IPS-18c (cell line): ENCODE results near the gene CAPN15.

Experiments
- H3K4me3 ChIP-seq: 2 replicates; pipeline ENCODE4 v1.7.0; 2013; ENCODE audit warnings: low read depth, mild to moderate bottlenecking, low read length, moderate library complexity; ENCODE audit not compliant: insufficient read depth
- H3K9me3 ChIP-seq: one replicate; pipeline ENCODE4 v1.6.1; 2013; ENCODE audit warnings: mild to moderate bottlenecking, low read length, moderate library complexity; ENCODE audit not compliant: control insufficient read depth, insufficient read depth

The CAPN15 gene

DNA sequence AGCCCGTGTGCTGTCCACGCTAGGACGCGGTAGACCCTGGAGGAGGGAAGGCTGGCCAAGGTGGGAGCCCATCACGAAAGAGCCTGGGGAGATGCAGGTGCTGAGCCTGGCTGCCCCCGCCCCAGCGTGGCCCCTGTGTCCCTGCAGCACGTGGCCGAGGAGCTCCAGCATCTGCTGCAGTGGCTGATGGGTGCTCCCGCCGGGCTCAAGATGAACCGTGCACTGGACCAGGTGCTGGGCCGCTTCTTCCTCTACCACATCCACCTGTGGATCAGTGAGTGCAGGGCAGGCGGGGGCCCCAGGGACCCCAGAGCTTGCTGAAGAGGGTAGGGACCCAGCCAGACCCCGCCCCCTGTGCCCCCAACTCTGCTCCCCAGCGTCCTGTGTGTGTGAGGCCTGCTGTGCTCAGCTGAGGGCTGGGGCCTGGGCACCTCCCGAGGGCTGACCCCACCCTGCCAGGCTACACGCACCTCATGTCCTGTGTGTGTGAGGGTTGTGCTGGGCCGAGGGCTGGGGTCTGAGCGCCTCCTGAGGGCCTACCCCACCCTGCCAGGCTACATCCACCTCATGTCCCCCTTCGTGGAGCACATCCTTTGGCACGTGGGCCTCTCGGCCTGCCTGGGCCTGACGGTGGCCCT is 50.8 kb downstream of the CAPN15 start:
- H3K4me3 ChIP-seq, result no peak overlapping the region
- H3K9me3 ChIP-seq, result no peaks in the 10 kb centered on the region

DNA sequence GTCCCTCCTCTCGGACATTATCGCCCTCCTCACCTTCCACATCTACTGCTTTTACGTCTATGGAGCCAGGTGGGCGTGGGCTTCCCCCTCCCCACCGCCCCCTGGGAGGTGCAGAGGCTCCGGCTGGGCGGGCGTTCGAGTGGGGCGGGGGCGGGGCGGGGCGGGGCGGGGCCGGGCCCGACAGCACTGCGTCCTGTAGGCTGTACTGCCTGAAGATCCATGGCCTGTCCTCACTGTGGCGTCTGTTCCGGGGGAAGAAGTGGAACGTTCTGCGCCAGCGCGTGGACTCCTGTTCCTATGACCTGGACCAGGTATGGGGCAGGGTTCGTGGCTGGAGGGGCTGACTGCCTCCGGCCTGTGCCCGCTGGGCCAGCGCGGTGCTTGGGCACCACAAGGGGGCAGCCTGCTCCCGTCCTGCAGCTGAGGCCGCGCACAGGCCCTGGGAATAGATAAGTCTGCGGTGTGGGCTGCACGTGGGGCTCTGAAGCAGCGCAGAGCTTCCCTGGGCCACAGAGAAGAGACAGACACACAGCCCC is 51.4 kb downstream of the CAPN15 start:
- H3K9me3 ChIP-seq, result no peaks in the 10 kb centered on the region
- no peak overlapping the region for H3K4me3 ChIP-seq

DNA sequence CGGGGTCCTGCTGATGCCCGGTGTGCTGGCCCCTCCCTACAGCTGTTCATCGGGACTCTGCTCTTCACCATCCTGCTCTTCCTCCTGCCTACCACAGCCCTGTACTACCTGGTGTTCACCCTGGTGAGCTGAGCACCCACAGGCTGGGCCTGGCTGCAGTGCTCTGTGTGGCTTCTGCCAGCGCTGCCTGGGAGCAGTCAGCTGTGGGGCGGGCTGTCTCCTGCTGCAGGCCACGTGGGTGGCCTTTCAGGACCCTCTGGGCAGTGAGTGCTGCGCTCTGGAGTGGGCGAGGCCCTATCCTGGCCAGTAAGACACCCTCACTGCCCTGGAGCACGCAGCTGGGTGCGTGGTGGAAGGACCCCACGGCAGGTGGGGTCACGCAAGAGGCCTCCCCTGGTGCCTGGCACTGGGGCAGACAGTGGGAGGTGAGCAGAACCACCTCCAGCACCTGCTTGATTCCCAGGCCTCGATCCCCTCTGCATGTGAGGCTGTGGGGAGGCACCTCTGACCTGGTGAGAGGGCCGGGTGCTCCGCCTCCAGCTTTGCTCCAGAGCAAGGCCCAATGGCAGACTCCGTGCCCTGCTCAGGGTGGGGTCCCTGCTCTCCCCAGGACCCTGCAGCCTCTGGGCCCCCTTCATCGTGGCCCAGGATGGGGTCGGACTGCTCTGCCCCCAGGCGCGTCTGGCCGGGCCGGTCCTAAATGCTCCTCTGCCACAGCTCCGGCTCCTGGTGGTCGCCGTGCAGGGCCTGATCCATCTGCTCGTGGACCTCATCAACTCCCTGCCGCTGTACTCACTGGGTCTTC is 52.8 kb downstream of the CAPN15 start:
- no peaks in the 10 kb centered on the region for H3K9me3 ChIP-seq
- no peak overlapping the region for H3K4me3 ChIP-seq

DNA sequence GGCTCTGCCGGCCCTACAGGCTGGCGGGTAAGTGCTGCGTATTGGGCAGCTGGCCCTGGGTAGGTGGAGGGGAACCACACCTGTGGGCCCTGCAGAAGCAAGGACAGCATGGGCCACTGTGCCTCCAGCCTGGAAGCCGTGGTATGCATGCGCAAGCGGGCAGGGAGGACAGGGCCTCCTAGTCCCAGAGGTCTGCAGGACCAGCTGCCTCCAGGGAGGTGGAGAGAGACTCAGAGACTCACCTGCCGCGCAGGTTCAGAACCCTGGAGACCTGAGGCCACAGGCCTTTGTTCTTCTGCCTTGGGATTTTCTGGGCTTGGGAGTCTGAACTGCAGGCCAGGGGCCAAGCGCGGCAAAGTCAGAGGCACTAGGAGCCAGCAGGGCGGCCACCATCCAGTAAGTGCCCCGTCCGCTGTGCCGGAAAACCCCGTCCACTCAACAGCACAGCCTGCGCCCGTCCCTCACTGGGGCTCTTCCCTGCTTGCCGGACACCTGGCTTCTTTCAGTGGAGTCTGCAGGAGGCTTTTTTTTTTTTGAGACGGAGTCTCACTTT is 53.5 kb downstream of the CAPN15 start:
- Histone ChIP-seq H3K4me3 (no peak overlapping the region), H3K9me3 (no peaks in the 10 kb centered on the region)

DNA sequence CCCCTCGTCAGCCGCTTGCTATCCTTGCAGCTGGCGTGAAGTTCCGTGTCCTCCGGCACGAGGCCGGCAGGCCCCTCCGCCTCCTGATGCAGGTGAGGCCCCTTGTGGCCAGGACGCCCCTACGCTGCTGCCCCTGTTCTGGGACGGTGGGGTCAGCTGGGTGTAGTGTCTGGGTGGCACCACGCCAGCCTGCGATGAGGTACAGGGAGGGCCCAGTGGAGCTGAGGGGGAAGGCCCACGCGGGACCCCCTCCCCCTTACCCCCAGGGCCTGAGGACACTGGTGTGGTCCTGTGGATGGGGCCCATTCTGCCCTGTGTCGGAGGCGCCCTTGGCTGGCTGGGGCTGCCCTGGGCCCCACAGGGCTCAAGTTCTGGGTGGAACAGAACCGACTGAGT is 54.7 kb downstream of the CAPN15 start:
- Histone ChIP-seq H3K4me3 (no peak overlapping the region), H3K9me3 (no peaks in the 10 kb centered on the region)

DNA sequence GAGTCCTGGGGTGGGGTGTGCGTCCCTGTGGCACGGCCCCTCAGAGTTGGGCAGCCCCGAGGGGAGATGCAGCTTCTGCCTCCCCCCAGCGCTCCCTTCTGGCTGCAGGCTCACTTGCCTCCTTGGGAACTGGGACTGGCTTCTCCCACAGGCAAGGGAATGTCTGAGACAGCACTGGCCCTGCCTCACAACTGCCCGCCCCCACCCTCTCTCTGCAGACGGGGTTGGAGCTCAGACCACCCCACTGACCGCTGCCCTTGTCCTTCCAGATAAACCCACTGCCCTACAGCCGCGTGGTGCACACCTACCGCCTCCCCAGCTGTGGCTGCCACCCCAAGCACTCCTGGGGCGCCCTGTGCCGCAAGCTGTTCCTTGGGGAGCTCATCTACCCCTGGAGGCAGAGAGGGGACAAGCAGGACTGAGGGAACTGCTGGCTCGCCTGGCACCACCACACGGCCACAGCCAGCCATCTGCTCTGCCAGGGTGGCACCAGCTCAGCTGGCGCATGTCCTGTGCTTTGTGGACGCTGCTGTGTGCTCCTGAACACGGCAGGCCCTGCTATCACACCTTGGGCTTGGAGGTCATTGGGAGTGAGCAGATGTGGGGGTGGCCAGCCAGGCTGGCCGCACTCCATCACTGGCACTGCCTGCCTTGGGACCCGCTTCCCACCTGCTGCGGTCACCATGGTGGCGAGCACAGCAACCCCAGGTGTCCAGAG is 55.3 kb downstream of the CAPN15 start:
- no peak overlapping the region for H3K4me3 ChIP-seq

DNA sequence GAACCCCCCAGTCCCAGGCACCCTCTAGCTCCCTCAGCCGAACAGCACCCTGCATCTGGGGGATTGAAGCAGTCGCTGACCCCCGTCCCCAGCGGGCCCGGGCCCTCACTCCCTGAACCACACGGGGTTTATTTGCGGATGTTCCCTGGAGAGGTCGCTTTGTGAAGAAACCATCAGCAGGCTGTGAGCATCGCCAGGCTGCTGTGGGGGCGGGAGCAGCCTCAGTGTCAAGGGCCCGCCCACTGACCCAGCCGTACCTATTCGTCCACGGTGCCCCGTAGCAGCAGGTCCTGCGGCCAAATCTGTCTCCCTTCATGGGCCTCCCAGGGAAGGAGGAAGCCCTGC is 55.9 kb downstream of the CAPN15 start:
- no peak overlapping the region for H3K4me3 ChIP-seq
- no peaks in the 10 kb centered on the region for H3K9me3 ChIP-seq

More for the DNA sequence above, 55.3 kb downstream of the CAPN15 start:
- H3K9me3 ChIP-seq, result no peaks in the 10 kb centered on the region

DNA sequence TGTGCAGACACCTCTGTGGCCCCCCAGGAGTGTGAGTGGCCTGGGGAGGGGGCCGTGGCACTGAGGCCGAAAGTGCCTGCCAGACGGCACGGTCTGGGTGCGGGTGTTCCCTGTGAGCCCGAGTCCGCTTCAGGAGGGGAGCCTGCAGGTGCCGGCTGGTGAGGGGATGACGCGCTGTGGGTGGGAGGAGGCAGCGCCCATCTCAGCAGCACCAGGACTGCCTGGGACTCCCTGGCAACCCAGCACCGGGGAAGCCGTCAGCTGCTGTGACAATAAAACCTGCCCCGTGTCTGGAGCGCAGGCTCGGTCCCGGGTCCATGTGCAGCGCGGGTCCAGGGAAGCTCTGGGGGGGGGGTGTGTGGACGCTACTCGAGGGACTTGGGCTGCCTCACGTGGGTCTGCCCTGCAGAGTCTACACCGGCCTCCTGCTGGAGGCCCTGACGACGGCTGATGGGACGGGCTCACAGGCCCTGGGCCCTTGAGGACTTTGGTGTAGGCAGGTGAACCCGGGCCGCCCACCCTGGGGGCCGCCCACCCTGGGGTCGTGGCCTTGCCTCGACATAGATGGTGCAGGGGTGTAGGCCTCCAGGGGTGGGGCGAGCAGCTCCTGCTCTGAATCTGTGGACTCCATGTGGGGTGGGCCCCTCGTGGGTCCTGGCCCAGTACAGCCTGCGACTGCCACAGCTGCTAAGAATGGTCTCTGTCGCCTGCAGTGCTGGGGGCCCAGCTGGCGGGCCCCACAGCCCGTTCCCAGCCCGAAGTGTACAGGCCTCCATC is 56.5 kb downstream of the CAPN15 start:
- Histone ChIP-seq H3K4me3 (no peak overlapping the region), H3K9me3 (no peaks in the 10 kb centered on the region)

DNA sequence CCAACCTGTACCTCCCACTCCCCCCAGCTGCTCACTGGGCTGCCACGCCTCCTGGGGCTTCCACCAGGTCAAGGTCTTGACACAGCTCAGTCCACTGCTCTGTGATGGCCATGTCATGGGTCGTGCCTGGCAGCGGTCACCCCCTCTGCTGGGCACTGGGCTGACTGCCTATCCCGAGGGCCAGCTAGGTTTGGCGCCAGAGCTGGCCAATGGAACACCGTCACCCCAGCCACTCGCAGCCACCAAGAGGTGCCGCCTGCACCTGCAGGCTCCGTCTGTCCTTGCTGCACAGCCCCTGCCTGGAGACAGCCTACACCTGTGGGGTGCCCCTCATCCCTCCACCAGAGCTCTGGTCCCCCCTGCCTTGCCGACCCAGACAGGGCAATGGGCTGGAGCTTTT is 57.8 kb downstream of the CAPN15 start:
- H3K9me3 ChIP-seq, result no peaks in the 10 kb centered on the region
- no peak overlapping the region for H3K4me3 ChIP-seq

DNA sequence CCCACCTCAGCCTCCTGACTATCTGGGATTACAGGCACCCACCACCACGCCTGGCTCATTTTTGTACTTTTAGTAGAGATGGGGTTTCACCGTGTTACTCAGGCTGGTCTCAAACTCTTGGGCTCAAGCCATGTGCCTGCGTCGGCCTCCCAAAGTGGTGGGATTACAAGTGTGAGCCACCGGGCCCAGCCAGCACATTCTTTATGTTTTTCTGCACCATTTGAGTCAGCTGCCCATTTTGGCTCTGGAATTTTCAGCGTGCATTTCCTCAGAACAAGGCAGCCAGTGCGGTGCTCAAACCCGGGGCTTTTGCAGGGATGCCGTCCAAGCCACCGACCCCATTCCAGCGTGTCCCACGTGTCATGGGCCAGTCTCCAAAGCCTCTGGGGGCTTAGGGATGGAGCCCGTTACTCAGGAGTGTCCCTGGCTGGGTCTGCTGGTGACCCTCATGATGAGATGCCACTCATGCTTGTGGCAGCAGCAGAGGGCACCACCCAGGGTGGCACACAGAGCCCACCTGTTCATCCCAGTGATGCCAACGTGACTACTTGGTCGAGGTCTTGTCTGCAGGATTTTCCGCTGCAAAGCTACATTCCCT is 58.6 kb downstream of the CAPN15 start:
- Histone ChIP-seq H3K4me3 (no peak overlapping the region), H3K9me3 (no peaks in the 10 kb centered on the region)

DNA sequence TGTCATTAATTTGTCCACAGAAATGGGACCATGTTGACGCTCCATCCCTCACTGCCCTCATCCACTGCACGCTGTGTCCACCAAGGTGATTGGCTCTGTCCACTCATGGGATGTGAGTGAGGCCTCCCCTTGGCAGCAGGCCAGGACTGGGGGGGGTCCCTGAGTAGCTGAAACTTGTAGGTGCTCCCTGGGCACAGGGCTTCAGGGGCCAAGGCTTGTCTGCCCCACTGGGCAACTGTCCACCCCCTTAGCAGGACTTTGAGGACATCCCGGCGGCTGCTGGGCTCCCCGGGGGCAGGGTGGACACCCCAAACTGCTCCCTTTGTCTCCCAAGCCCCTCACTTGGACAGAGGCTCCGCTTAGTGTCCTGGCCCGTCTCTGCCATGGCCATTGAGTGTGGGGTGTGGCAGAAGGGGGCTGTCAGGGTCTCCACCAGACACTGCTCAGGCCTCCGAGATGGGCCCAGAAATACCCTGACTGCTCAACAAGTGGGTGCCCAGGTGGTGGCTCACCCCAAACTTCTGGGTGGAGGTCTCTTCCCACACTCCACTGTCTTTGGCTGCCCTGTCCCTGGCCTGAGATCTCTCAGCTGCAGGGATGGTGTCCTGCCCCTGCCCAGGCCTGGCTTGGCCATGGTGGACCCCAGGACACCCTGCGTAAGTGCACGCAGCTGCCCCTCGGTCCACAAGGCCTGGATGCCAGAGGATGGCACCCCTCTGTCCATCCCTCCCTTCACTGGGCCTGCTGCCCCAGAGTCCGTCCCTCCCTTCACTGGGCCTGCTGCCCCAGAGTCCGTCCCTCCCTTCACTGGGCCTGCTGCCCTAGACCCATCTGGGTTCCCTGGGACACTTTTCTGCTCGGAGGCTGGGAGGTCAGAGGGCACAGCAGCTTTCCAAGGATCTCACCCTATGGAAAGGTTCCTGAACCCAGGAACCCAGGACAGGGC is 59.4 kb downstream of the CAPN15 start:
- no peak overlapping the region for H3K4me3 ChIP-seq
- H3K9me3 ChIP-seq, result no peaks in the 10 kb centered on the region

DNA sequence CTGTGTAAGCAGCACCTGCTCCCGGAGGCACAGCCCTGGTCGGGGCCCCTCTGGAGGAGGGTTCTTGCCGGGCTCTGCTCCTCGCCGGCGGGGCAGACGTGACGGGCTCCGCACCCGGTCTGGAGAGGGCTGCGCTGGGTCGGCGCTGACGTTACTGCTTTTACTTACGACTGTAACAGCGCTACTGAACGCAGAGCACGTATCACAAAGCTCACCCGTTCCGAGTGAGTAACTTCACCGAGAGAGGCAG is 61.1 kb downstream of the CAPN15 start:
- peak overlapping the region; percentile 100 for H3K4me3 ChIP-seq

DNA sequence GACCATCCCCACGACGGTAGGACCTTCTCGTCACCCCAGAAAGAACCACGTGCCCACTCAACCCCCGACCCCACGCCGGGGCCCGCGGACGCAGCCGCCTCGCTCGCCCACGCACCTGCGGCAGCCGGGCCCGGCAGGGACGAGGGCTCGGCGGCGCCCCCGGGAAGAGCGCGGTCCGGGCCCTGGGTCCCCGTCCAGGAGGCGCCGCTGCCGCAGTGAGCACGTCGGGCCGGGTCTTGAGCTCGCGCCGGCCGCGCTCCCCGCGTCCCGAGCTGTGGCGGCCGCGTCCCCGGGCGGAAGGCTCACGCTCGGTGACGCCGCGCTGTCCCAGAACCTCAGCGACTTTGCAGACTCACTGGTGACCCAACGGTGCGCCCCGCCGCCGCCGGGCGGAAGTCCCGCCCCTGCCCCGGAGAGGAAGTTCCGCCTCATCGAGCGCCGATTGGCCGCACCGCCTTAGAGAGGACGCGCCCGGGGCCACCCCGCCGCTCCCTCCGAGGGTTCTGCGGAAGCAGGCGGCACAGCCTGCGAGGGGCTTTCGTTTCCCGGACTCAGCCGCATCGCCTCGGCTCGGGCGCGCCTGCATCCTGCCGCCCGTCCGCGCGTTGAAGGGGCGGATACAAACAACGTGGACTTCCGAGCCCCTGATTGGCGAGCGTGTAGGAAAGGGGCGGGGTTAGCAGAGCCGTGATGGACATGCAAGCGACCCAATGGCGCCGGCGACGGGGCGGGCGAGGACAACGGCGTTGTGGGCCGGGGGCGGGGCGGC is 61.6 kb downstream of the CAPN15 start:
- no peaks in the 10 kb centered on the region for H3K9me3 ChIP-seq

More for the DNA sequence above, 61.1 kb downstream of the CAPN15 start:
- no peaks in the 10 kb centered on the region for H3K9me3 ChIP-seq

DNA sequence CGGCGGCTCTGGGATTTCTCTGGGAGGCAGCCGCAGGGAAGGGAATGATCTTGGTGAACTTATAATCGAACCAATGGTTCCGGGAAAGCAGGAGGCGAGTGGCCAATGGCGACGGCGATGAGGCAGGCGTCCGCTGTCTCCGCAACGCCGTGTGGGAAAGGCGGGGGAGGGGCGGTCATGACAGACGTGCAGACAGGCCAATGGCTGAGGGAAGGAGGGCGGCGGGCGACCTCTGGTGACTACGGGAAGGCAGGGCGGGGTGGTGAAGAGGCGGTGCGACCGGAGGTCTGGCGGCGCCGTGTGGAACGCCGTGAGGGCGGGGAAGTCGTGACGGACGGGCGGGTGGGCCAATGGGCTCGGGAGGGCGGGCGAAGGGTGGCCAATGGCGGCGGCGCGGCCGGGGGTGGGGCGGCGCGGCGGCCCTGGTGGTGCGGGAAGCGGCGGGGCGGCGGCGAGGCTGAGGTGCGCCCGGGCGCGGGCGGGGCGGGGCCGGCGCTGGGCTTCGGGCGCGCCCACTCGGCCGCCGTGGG is 62.2 kb downstream of the CAPN15 start, which contains the start of gene RAB40C:
RAB40C (plus strand) TSS at position 409 of the 530 bp plus-strand sequence. CDS start 226 bp downstream, outside the sequence.
- peak within 1 kb of the TSS; percentile 100 for H3K4me3 ChIP-seq
- H3K9me3 ChIP-seq, result no peaks in the 10 kb centered on the region

More for the DNA sequence above, 61.6 kb downstream of the CAPN15 start:
- peak overlapping the region; percentile 100 for H3K4me3 ChIP-seq
